Neuronal stem cell (in vitro differentiated cells): ENCODE results near the gene SLC25A48.

Source experiments
- DNase-seq: peaks from one replicate; pipeline ENCODE4 v3.0.0-alpha.2; 2013; ENCODE audit warnings: low spot score
- H2AFZ ChIP-seq: one replicate; pipeline ENCODE4 v1.6.1; 2013; ENCODE audit warnings: mild to moderate bottlenecking, low read length, inconsistent platforms
- H2AK5ac ChIP-seq: 2 replicates; pipeline ENCODE4 v1.6.1; 2013; ENCODE audit warnings: low read depth, mild to moderate bottlenecking, inconsistent platforms, low read length, moderate library complexity, mixed read lengths
- H2BK120ac ChIP-seq: 2 replicates; pipeline ENCODE4 v1.6.1; 2013; ENCODE audit warnings: low read depth, mild to moderate bottlenecking, inconsistent platforms, low read length, moderate library complexity, mixed read lengths
- H2BK12ac ChIP-seq: one replicate; pipeline ENCODE4 v1.6.1; 2013; ENCODE audit warnings: low read length, inconsistent platforms
- H2BK15ac ChIP-seq: 2 replicates; pipeline ENCODE4 v1.6.1; 2013; ENCODE audit warnings: mild to moderate bottlenecking, low read length, inconsistent platforms, mixed read lengths
- H2BK5ac ChIP-seq: one replicate; pipeline ENCODE4 v1.6.1; 2013; ENCODE audit warnings: inconsistent platforms, mild to moderate bottlenecking, low read length, moderate library complexity
- H3K14ac ChIP-seq: one replicate; pipeline ENCODE4 v1.6.1; 2013; ENCODE audit warnings: low read length, inconsistent platforms
- H3K18ac ChIP-seq: 2 replicates; pipeline ENCODE4 v1.6.1; 2013; ENCODE audit warnings: low read length, inconsistent platforms
- H3K23ac ChIP-seq: 2 replicates; pipeline ENCODE4 v1.6.1; 2013; ENCODE audit warnings: low read depth, mild to moderate bottlenecking, mixed read lengths, low read length, inconsistent platforms; ENCODE audit not compliant: poor library complexity
- H3K27ac ChIP-seq: replicated peaks from 3 replicates; pipeline ENCODE4 v1.5.1; 2013; ENCODE audit warnings: low read length, inconsistent platforms
- H3K27me3 ChIP-seq, 3 experiments: 2 replicates each; pipeline ENCODE4 v1.6.1; 2013; ENCODE audit warnings: low read length in 3 of 3, mild to moderate bottlenecking in 2 of 3, inconsistent platforms in 1 of 3, low read depth in 1 of 3, mixed read lengths in 1 of 3, moderate library complexity in 1 of 3; ENCODE audit not compliant: control insufficient read depth in 3 of 3, insufficient read depth in 3 of 3
- H3K36me3 ChIP-seq, 2 donors: replicated peaks in 1 of 2; 2 replicates each; pipeline ENCODE4 v1.6.1; 2013; ENCODE audit warnings: low read length in 2 of 2; ENCODE audit not compliant: control insufficient read depth in 2 of 2, insufficient read depth in 2 of 2
- H3K4ac ChIP-seq: 2 replicates; pipeline ENCODE4 v1.6.1; 2013; ENCODE audit warnings: inconsistent platforms, mild to moderate bottlenecking, low read length, moderate library complexity
- H3K4me1 ChIP-seq, 2 donors: 1 replicate in 1 of 2; 2 replicates in 1 of 2; pipeline ENCODE4 v1.6.1; 2013; ENCODE audit warnings: low read length in 2 of 2, low read depth in 1 of 2; ENCODE audit not compliant: control insufficient read depth in 2 of 2, insufficient read depth in 1 of 2
- H3K4me2 ChIP-seq: one replicate; pipeline ENCODE4 v1.6.1; 2013; ENCODE audit warnings: mild to moderate bottlenecking, low read length, inconsistent platforms; ENCODE audit not compliant: insufficient read depth, poor library complexity, severe bottlenecking
- H3K4me3 ChIP-seq, 2 donors: 2 replicates each; pipeline ENCODE4 v1.5.1; 2013; ENCODE audit warnings: low read length in 2 of 2, mild to moderate bottlenecking in 2 of 2, inconsistent platforms in 1 of 2, moderate library complexity in 1 of 2
- H3K79me1 ChIP-seq: one replicate; pipeline ENCODE4 v1.6.1; 2013; ENCODE audit warnings: low read depth, mild to moderate bottlenecking, inconsistent platforms, low read length, moderate library complexity
- H3K9ac ChIP-seq: one replicate; pipeline ENCODE4 v1.6.1; 2013; ENCODE audit warnings: mild to moderate bottlenecking, low read depth, low read length, inconsistent platforms; ENCODE audit not compliant: poor library complexity
- H3K9me3 ChIP-seq, 2 donors: replicated peaks in 1 of 2; 2 replicates each; pipeline versions ENCODE3 to v1.6.1; 2013; ENCODE audit warnings: low read length in 2 of 2, mild to moderate bottlenecking in 2 of 2, inconsistent platforms in 1 of 2, low read depth in 1 of 2, mixed read lengths in 1 of 2, moderate library complexity in 1 of 2; ENCODE audit not compliant: control insufficient read depth in 2 of 2, insufficient read depth in 1 of 2
- H4K8ac ChIP-seq: one replicate; pipeline ENCODE4 v1.6.1; 2013; ENCODE audit warnings: low read depth, mild to moderate bottlenecking, inconsistent platforms, low read length, moderate library complexity
- H4K91ac ChIP-seq: one replicate; pipeline ENCODE4 v1.6.1; 2013; ENCODE audit warnings: low read length, low read depth, mild to moderate bottlenecking, inconsistent platforms; ENCODE audit not compliant: poor library complexity
- WGBS, 2 donors: extraction: QIAGEN DNeasy Blood & Tissue Kit; methylation state at CpG; one replicate each; pipeline ENCODE4 v1.1.7; 2013; ENCODE audit warnings: missing lambda C conversion rate in 2 of 2, mixed read lengths in 1 of 2; ENCODE audit not compliant: insufficient read length in 2 of 2, insufficient replicate concordance in 1 of 2; ENCODE audit errors: extremely low coverage in 2 of 2; 5-methylcytosine and 5-hydroxymethylcytosine counted together

The SLC25A48 gene

GRCh38 chr5:135839566-135839965, 5.1 kb downstream of the SLC25A48 start:
- Histone ChIP-seq H3K14ac (no peak overlapping the region), H2BK120ac (no peak overlapping the region), H4K91ac (no peak overlapping the region), H3K4me3 (no peak overlapping the region), H3K4me1 (peaks cover 0 to 5% of the 10 kb centered on the region in 2 donors), H3K23ac (no peak overlapping the region), H4K8ac (no peak overlapping the region), H2BK12ac (no peak overlapping the region), H2AFZ (no peak overlapping the region), H2AK5ac (no peak overlapping the region), H3K27me3 (peaks cover 0 to 24% (median 15%) of the 10 kb centered on the region in 3 experiments), H3K4ac (no peak overlapping the region), H2BK15ac (no peak overlapping the region), H2BK5ac (no peak overlapping the region), H3K79me1 (no peaks in the 10 kb centered on the region), H3K27ac (no peak overlapping the region), H3K36me3 (no peaks in the 10 kb centered on the region), H3K18ac (no peak overlapping the region), H3K9ac (no peak overlapping the region), H3K4me2 (no peak overlapping the region), H3K9me3 (no peaks in the 10 kb centered on the region)
- no peak for DNase-seq
- WGBS, 2 donors: no CpG with 5 or more reads among the region's 4 CpGs

GRCh38 chr5:135840959-135841358, 6.5 kb downstream of the SLC25A48 start:
- Histone ChIP-seq H3K4ac (no peak overlapping the region), H2AK5ac (no peak overlapping the region), H3K23ac (no peak overlapping the region), H3K36me3 (no peaks in the 10 kb centered on the region), H3K14ac (no peak overlapping the region), H3K27ac (no peak overlapping the region), H2BK12ac (no peak overlapping the region), H4K8ac (no peak overlapping the region), H3K79me1 (no peaks in the 10 kb centered on the region), H3K9ac (no peak overlapping the region), H4K91ac (no peak overlapping the region), H2BK5ac (no peak overlapping the region), H2BK15ac (no peak overlapping the region), H3K4me2 (no peak overlapping the region), H3K18ac (no peak overlapping the region), H3K4me1 (peaks cover 0 to 5% of the 10 kb centered on the region in 2 donors), H3K4me3 (no peak overlapping the region), H2AFZ (no peak overlapping the region), H3K27me3 (peaks cover 0 to 10% (median 2%) of the 10 kb centered on the region in 3 experiments), H3K9me3 (no peaks in the 10 kb centered on the region), H2BK120ac (no peak overlapping the region)
- no peak for DNase-seq
- WGBS, 2 donors: no CpG with 5 or more reads among the region's 4 CpGs

- H3K79me1 ChIP-seq: no peaks in the 10 kb centered on the region
- H3K4ac ChIP-seq: no peak overlapping the region
- H4K91ac ChIP-seq: no peak overlapping the region
- H3K18ac ChIP-seq: no peak overlapping the region
- no peak overlapping the region for H3K4me3 ChIP-seq
- DNase-seq: no peak
- H3K4me2 ChIP-seq: no peak overlapping the region
- H2BK5ac ChIP-seq: no peak overlapping the region
- WGBS, 2 donors: no CpG with 5 or more reads among the region's 4 CpGs
- H3K36me3 ChIP-seq: no peaks in the 10 kb centered on the region
- no peak overlapping the region for H2AFZ ChIP-seq
- H3K14ac ChIP-seq: no peak overlapping the region
- H3K9me3 ChIP-seq: no peaks in the 10 kb centered on the region
- no peak overlapping the region for H2BK12ac ChIP-seq
- no peak overlapping the region for H2BK120ac ChIP-seq
- no peak overlapping the region for H2AK5ac ChIP-seq
- no peak overlapping the region for H3K27ac ChIP-seq
- no peak overlapping the region for H3K9ac ChIP-seq
- H3K27me3 ChIP-seq: peaks cover 0 to 3% (median 0%) of the 10 kb centered on the region in 3 experiments
- H3K4me1 ChIP-seq: peaks cover 0 to 5% of the 10 kb centered on the region in 2 donors
- no peak overlapping the region for H4K8ac ChIP-seq
- H3K23ac ChIP-seq: no peak overlapping the region
- H2BK15ac ChIP-seq: no peak overlapping the region
Measured at GRCh38 chr5:135842737-135843136, 8.3 kb downstream of the SLC25A48 start.

- no peak overlapping the region for H2AFZ ChIP-seq
- peaks cover 0 to 3% (median 0%) of the 10 kb centered on the region in 3 experiments for H3K27me3 ChIP-seq
- H3K14ac ChIP-seq: peak overlapping the region; percentile 76
- H3K36me3 ChIP-seq: no peaks in the 10 kb centered on the region
- no peak overlapping the region for H3K27ac ChIP-seq
- no peak overlapping the region for H4K8ac ChIP-seq
- no peak overlapping the region for H2BK15ac ChIP-seq
- H2AK5ac ChIP-seq: peak overlapping the region; percentile 96
- no peak overlapping the region for H2BK120ac ChIP-seq
- no peak overlapping the region for H3K4ac ChIP-seq
- WGBS, 2 donors: no CpG with 5 or more reads among the region's 6 CpGs
- no peak overlapping the region for H3K4me3 ChIP-seq
- H2BK5ac ChIP-seq: no peak overlapping the region
- H3K18ac ChIP-seq: peak overlapping the region; percentile 91
- H3K4me2 ChIP-seq: no peak overlapping the region
- no peaks in the 10 kb centered on the region for H3K9me3 ChIP-seq
- H3K9ac ChIP-seq: no peak overlapping the region
- no peaks in the 10 kb centered on the region for H3K79me1 ChIP-seq
- H3K23ac ChIP-seq: no peak overlapping the region
- H3K4me1 ChIP-seq: peaks cover 0 to 5% of the 10 kb centered on the region in 2 donors
- no peak for DNase-seq
- H2BK12ac ChIP-seq: no peak overlapping the region
- no peak overlapping the region for H4K91ac ChIP-seq
Measured at GRCh38 chr5:135843571-135844337, 9.3 kb downstream of the SLC25A48 start.
